ENCODE data around the gene CCDC82. TPM values are rescaled to one million over a fixed set of nuclear protein-coding genes. Genes with fewer than 3 reads are reported as not detected.

CCDC82 gene
- total RNA-seq, 1 experiment from 2014 or later = 16.5 TPM

- no peak overlapping the region; the same call in 1 of the 2 replicates for H3K4me3 ChIP-seq
- H3K27me3 ChIP-seq = no peaks in the 10 kb centered on the region
- no peak overlapping the region for H3K27ac ChIP-seq
- DNase-seq = peak; percentile 6 to 8
- H3K9me3 ChIP-seq (replicated peaks) = no peaks in the 10 kb centered on the region
- no peaks in the 10 kb centered on the region for H3K36me3 ChIP-seq
- H3K4me1 ChIP-seq = no peaks in the 10 kb centered on the region
Observed at GRCh38 chr11:96341211-96342013, 48.3 kb downstream of the CCDC82 start.

DNA sequence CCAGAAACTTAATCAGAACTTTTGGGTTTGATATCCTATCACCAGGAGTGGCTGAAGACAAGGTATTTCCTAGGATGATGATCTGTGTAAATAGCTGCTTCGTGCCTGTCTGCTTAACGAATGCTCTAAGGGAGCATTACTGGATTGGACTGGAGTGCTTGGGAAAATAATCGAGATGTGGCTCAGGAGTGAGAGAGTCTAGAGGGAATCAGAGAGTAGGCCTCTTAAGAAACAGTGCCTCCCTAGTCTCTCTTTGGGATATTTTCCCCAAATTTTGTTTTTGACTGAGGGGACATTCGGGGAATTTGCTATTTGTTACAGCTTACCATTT lies 49.2 kb downstream of the CCDC82 start:
- no peaks in the 10 kb centered on the region for H3K9me3 ChIP-seq (replicated peaks)
- H3K27ac ChIP-seq = no peak overlapping the region
- no peak overlapping the region for H3K4me3 ChIP-seq
- no peak for DNase-seq
- no peaks in the 10 kb centered on the region for H3K4me1 ChIP-seq
- H3K27me3 ChIP-seq = no peaks in the 10 kb centered on the region
- no peaks in the 10 kb centered on the region for H3K36me3 ChIP-seq

GRCh38 chr11:96339706-96340554 lies 49.8 kb downstream of the CCDC82 start:
- H3K36me3 ChIP-seq = no peaks in the 10 kb centered on the region
- H3K27ac ChIP-seq = no peak overlapping the region
- no peaks in the 10 kb centered on the region for H3K9me3 ChIP-seq (replicated peaks)
- no peak overlapping the region for H3K4me3 ChIP-seq
- H3K4me1 ChIP-seq = no peaks in the 10 kb centered on the region
- H3K27me3 ChIP-seq = no peaks in the 10 kb centered on the region
- DNase-seq = no peak

GRCh38 chr11:96338910-96339705 lies 50.6 kb downstream of the CCDC82 start:
- Histone ChIP-seq H3K36me3 (no peaks in the 10 kb centered on the region), H3K27ac (no peak overlapping the region), H3K4me3 (no peak overlapping the region), H3K4me1 (no peaks in the 10 kb centered on the region), H3K27me3 (no peaks in the 10 kb centered on the region), H3K9me3 (replicated peaks) (no peaks in the 10 kb centered on the region)
- no peak for DNase-seq

DNA sequence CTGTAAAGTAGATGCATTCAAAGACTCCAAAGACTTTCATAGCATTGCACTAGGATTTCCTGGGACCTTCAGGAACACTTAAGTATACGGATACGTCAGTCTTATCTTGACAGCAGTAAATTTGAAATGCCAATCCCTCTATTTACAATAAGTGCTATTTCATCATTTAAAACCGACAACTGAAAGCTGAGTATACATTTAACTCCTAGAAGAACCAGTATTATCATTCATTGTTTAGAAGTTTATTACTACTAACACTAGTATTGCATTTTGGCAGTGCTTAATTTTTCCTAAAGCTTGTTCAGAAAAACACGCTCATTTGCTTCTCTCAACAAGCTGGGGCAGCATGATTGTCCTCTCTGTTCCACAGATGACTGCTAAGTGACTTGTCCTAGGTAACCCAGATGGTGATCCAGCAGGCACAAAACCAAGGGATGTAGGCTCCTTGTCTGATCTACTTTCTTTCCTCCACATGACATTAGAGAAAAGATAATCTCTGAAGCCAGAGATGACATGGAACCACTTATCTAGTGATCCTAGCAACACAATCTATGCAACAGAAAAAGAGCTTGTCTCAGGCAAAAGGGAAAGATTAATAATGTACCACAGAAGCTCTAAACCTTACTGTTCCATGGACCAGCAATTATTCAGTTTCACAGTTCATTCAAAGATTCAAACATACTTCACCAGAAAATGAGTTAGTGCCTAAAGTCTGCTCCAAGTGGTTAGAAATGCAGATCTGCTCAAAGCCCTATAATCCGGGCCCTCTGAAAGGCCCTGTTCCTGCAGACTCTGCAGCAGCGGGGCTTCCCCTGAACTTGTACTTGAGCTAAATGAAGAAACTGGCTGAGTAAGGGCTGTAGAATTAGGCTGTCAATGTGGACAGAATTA lies 51.9 kb downstream of the CCDC82 start:
- Histone ChIP-seq H3K9me3 (replicated peaks) (no peaks in the 10 kb centered on the region), H3K4me3 (no peak overlapping the region), H3K27ac (no peak overlapping the region), H3K27me3 (no peaks in the 10 kb centered on the region), H3K4me1 (no peaks in the 10 kb centered on the region), H3K36me3 (no peaks in the 10 kb centered on the region)
- DNase-seq = no peak

- no peak overlapping the region for H3K27ac ChIP-seq
- H3K4me3 ChIP-seq = no peak overlapping the region
- no peaks in the 10 kb centered on the region for H3K36me3 ChIP-seq
- DNase-seq = no peak
- no peaks in the 10 kb centered on the region for H3K9me3 ChIP-seq (replicated peaks)
- no peaks in the 10 kb centered on the region for H3K27me3 ChIP-seq
- no peaks in the 10 kb centered on the region for H3K4me1 ChIP-seq
Observed at GRCh38 chr11:96335388-96335787, 54.3 kb downstream of the CCDC82 start.

GRCh38 chr11:96334219-96334618 lies 55.5 kb downstream of the CCDC82 start:
- no peaks in the 10 kb centered on the region for H3K9me3 ChIP-seq (replicated peaks)
- H3K27me3 ChIP-seq = no peaks in the 10 kb centered on the region
- H3K4me1 ChIP-seq = peaks cover 4% of the 10 kb centered on the region; the same call in 1 of the 2 replicates

GRCh38 chr11:96333191-96333719 lies 56.5 kb downstream of the CCDC82 start:
- Histone ChIP-seq H3K4me1 (peaks cover 7% of the 10 kb centered on the region; the same call in 1 of the 2 replicates), H3K27ac (no peak overlapping the region), H3K9me3 (replicated peaks) (no peaks in the 10 kb centered on the region), H3K27me3 (no peaks in the 10 kb centered on the region), H3K36me3 (no peaks in the 10 kb centered on the region), H3K4me3 (no peak overlapping the region)
- no peak for DNase-seq

More at GRCh38 chr11:96334219-96334618, 55.5 kb downstream of the CCDC82 start:
- Histone ChIP-seq H3K4me3 (no peak overlapping the region), H3K27ac (no peak overlapping the region), H3K36me3 (no peaks in the 10 kb centered on the region)
- no peak for DNase-seq

GRCh38 chr11:96332126-96332771 lies 57.5 kb downstream of the CCDC82 start:
- Histone ChIP-seq H3K36me3 (no peaks in the 10 kb centered on the region), H3K4me1 (peaks cover 7% of the 10 kb centered on the region; the same call in 1 of the 2 replicates), H3K27me3 (no peaks in the 10 kb centered on the region), H3K9me3 (replicated peaks) (no peaks in the 10 kb centered on the region), H3K27ac (no peak overlapping the region), H3K4me3 (no peak overlapping the region)
- DNase-seq = no peak

- H3K4me1 ChIP-seq = peaks cover 7% of the 10 kb centered on the region; the same call in 1 of the 2 replicates
- no peak overlapping the region for H3K4me3 ChIP-seq
- no peak for DNase-seq
- no peak overlapping the region for H3K27ac ChIP-seq
- no peaks in the 10 kb centered on the region for H3K27me3 ChIP-seq
- H3K36me3 ChIP-seq = no peaks in the 10 kb centered on the region
- no peaks in the 10 kb centered on the region for H3K9me3 ChIP-seq (replicated peaks)
Observed at GRCh38 chr11:96331699-96332116, 58.0 kb downstream of the CCDC82 start.

DNA sequence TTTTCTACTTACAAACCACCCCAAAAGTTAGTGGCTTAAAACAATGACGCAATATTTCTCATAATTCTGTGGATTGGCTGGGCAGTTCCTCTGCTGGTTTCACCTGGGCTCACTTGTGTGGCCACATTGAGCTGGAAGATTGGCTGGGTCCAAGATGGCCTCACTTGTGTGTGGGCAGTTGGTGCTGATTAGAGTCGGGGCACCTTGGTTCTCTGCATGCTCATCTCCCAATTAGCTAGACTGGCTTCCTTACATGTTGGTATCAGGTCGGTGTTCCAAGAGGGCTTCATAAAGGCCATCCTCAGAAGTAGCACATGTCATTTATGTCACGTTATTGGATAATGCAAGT lies 59.2 kb downstream of the CCDC82 start:
- no peak for DNase-seq
- H3K36me3 ChIP-seq = no peaks in the 10 kb centered on the region
- no peak overlapping the region for H3K4me3 ChIP-seq
- H3K27me3 ChIP-seq = no peaks in the 10 kb centered on the region
- no peaks in the 10 kb centered on the region for H3K9me3 ChIP-seq (replicated peaks)
- H3K4me1 ChIP-seq = peaks cover 9% of the 10 kb centered on the region; the same call in 1 of the 2 replicates
- H3K27ac ChIP-seq = no peak overlapping the region

DNA sequence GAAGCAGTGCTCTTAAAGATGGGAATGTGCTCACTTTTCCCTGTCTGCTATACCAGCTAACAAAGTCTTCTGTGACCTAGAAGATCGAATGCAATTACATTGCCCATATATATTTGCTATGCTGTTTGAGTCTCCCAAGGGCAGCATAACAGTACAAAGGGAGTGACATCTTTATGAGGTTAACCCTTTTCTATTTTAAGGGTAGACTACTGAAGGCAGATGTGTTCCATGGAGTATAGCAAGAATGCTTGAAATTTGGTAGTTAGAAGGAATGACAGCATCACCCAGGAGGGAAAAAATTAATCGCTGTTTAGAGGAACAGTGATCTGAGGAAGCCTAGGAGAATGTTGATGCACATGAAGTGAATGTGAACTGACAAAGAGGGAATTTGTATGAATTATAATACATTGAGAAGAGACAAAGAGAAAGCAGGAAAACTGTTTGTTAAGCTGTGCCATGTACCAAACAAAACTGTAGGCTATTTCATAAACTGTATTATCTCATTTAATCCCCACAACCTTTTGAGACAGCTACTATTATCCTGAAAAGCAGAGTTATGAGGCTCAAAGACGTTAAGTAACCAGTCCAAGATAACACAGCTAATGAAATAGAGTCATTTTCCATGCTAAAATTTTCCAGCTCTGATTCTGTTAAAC lies 59.7 kb downstream of the CCDC82 start:
- H3K27ac ChIP-seq = no peak overlapping the region
- H3K27me3 ChIP-seq = no peaks in the 10 kb centered on the region
- DNase-seq = no peak
- H3K4me1 ChIP-seq = peaks cover 14% of the 10 kb centered on the region; the same call in 1 of the 2 replicates
- H3K36me3 ChIP-seq = no peaks in the 10 kb centered on the region
- H3K4me3 ChIP-seq = no peak overlapping the region
- H3K9me3 ChIP-seq (replicated peaks) = no peaks in the 10 kb centered on the region

DNA sequence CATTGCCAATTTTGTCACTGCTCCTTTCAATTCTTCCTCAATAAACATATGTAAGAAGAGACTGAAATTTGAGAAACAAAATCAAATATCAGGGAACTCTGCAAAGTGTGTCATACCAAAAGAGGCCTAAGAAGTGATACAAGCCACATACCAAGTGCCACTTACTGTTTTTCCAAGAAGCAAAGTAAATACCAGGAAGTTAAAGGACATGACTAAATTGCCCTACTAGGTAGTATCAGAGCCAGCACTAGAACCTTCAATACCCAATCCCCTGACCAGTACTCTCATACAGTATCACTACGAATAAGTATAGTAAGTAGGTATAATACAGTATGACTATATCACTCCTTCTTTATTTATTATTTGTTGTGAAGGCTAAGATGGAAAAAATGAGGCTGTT lies 60.3 kb downstream of the CCDC82 start:
- Histone ChIP-seq H3K4me1 (peaks cover 16% of the 10 kb centered on the region; the same call in 1 of the 2 replicates), H3K27ac (no peak overlapping the region), H3K9me3 (replicated peaks) (no peaks in the 10 kb centered on the region), H3K27me3 (no peaks in the 10 kb centered on the region), H3K36me3 (no peaks in the 10 kb centered on the region), H3K4me3 (no peak overlapping the region)
- DNase-seq = no peak

Data from SJCRH30 (cell line).